Measurements from ENCODE around the gene OBSCN. TPM values are rescaled to one million over a fixed set of nuclear protein-coding genes. Genes with fewer than 3 reads are reported as not detected.

Gene OBSCN
- total and polyA plus RNA-seq, 2 donors: 10.1 to 75.9 TPM

DNA sequence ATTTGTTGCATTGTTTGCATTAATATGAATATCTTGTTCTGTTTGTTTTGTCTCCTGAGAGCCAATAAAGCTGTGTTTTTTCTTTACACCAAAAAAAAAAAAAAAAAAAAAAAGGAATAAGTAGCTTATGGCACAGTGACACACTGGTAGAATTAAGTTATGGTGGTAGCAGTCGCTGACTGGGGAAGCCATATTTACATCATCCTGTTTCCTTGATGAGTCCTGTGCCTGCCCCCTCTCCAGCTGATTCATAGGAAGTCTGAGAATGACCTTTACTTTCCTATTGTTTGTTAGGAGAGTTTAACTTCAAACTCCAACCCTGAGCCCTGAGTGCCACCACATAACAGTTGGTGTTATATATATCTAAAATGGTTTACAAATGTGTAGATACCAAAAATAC, 62.2 kb downstream of the OBSCN start:
- Histone ChIP-seq H3K27ac (ENCODE audit: low read depth in 1 of 2, low read length in 1 of 2) (no peak overlapping the region), H3K4me1 (ENCODE audit: control insufficient read depth in 2 of 2, insufficient read depth in 2 of 2, low read length in 2 of 2) (peaks cover 0 to 1% of the 10 kb centered on the region in 2 donors), H3K9me3 (ENCODE audit: control insufficient read depth in 2 of 2, insufficient read depth in 1 of 2, low read length in 1 of 2) (no peaks in the 10 kb centered on the region), H3K27me3 (ENCODE audit: control insufficient read depth in 2 of 2, insufficient read depth in 1 of 2, low read length in 1 of 2) (peaks cover 0 to 5% of the 10 kb centered on the region in 2 donors), H3K4me3 (ENCODE audit: low read length in 2 of 2) (no peak overlapping the region), H3K36me3 (ENCODE audit: control insufficient read depth in 2 of 2, insufficient read depth in 2 of 2, low read length in 1 of 2) (peaks cover 3 to 14% of the 10 kb centered on the region in 2 donors)
- 95% methylated on average over 1 of the region's 1 CpG for WGBS
- DNase-seq (ENCODE audit: low read depth in 6 of 9, low spot score in 9 of 9): no peak

GRCh38 chr1:228271701-228272251, 63.9 kb downstream of the OBSCN start:
- H3K4me3 ChIP-seq (ENCODE audit: low read length in 2 of 2): no peak overlapping the region
- H3K27ac ChIP-seq (ENCODE audit: low read depth in 1 of 2, low read length in 1 of 2): no peak overlapping the region
- peaks cover 8 to 9% of the 10 kb centered on the region in 2 donors for H3K4me1 ChIP-seq (ENCODE audit: control insufficient read depth in 2 of 2, insufficient read depth in 2 of 2, low read length in 2 of 2)
- 98% methylated on average over 19 of the region's 19 CpGs for WGBS
- peaks cover 0 to 12% of the 10 kb centered on the region in 2 donors for H3K27me3 ChIP-seq (ENCODE audit: control insufficient read depth in 2 of 2, insufficient read depth in 1 of 2, low read length in 1 of 2)
- H3K9me3 ChIP-seq (ENCODE audit: control insufficient read depth in 2 of 2, insufficient read depth in 1 of 2, low read length in 1 of 2): peaks cover 0 to 5% of the 10 kb centered on the region in 2 donors
- H3K36me3 ChIP-seq (ENCODE audit: control insufficient read depth in 2 of 2, insufficient read depth in 2 of 2, low read length in 1 of 2): peaks cover 3 to 15% of the 10 kb centered on the region in 2 donors
- DNase-seq (ENCODE audit: low read depth in 6 of 9, low spot score in 9 of 9): no peak

DNA sequence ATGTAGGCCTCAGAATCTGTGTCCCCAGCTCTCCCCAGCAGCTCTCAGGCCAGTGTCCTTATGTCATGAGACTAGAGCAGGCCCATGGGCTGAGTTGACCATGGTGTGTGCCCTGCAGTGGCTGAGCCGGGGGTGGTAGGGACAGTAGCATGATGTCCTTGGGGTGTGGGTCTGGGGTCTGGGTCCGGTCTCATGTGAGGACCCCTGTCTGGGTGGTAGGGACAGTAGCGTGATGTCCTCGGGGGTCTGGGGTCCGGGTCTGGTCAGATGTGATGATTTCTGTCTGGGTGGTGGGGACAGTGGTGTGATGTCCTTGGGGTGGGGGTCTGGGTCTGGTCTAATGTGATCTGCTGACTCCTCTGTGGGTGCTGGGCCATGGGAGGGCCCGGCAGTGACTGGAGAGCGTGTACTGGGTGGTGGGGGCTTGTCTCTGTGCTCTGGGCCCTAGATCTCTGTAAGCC, 64.5 kb downstream of the OBSCN start:
- peaks cover 3 to 20% of the 10 kb centered on the region in 2 donors for H3K36me3 ChIP-seq (ENCODE audit: control insufficient read depth in 2 of 2, insufficient read depth in 2 of 2, low read length in 1 of 2)

GRCh38 chr1:228272831-228273571, 65.2 kb downstream of the OBSCN start:
- no peak for DNase-seq (ENCODE audit: low read depth in 6 of 9, low spot score in 9 of 9)
- H3K27me3 ChIP-seq (ENCODE audit: control insufficient read depth in 2 of 2, insufficient read depth in 1 of 2, low read length in 1 of 2): peaks cover 0 to 12% of the 10 kb centered on the region in 2 donors
- peaks cover 8 to 9% of the 10 kb centered on the region in 2 donors for H3K4me1 ChIP-seq (ENCODE audit: control insufficient read depth in 2 of 2, insufficient read depth in 2 of 2, low read length in 2 of 2)
- WGBS: 98% methylated on average over 22 of the region's 22 CpGs
- no peak overlapping the region for H3K4me3 ChIP-seq (ENCODE audit: low read length in 2 of 2)
- H3K36me3 ChIP-seq (ENCODE audit: control insufficient read depth in 2 of 2, insufficient read depth in 2 of 2, low read length in 1 of 2): peaks cover 3 to 25% of the 10 kb centered on the region in 2 donors
- peaks cover 0 to 5% of the 10 kb centered on the region in 2 donors for H3K9me3 ChIP-seq (ENCODE audit: control insufficient read depth in 2 of 2, insufficient read depth in 1 of 2, low read length in 1 of 2)
- no peak overlapping the region for H3K27ac ChIP-seq (ENCODE audit: low read depth in 1 of 2, low read length in 1 of 2)

More for the DNA sequence above, 64.5 kb downstream of the OBSCN start:
- H3K27ac ChIP-seq (ENCODE audit: low read depth in 1 of 2, low read length in 1 of 2): no peak overlapping the region
- WGBS: 99% methylated on average over 7 of the region's 7 CpGs
- no peak overlapping the region for H3K4me3 ChIP-seq (ENCODE audit: low read length in 2 of 2)
- H3K9me3 ChIP-seq (ENCODE audit: control insufficient read depth in 2 of 2, insufficient read depth in 1 of 2, low read length in 1 of 2): peaks cover 0 to 5% of the 10 kb centered on the region in 2 donors
- H3K27me3 ChIP-seq (ENCODE audit: control insufficient read depth in 2 of 2, insufficient read depth in 1 of 2, low read length in 1 of 2): peaks cover 0 to 12% of the 10 kb centered on the region in 2 donors
- DNase-seq (ENCODE audit: low read depth in 6 of 9, low spot score in 9 of 9): no peak
- H3K4me1 ChIP-seq (ENCODE audit: control insufficient read depth in 2 of 2, insufficient read depth in 2 of 2, low read length in 2 of 2): peaks cover 8 to 9% of the 10 kb centered on the region in 2 donors

DNA sequence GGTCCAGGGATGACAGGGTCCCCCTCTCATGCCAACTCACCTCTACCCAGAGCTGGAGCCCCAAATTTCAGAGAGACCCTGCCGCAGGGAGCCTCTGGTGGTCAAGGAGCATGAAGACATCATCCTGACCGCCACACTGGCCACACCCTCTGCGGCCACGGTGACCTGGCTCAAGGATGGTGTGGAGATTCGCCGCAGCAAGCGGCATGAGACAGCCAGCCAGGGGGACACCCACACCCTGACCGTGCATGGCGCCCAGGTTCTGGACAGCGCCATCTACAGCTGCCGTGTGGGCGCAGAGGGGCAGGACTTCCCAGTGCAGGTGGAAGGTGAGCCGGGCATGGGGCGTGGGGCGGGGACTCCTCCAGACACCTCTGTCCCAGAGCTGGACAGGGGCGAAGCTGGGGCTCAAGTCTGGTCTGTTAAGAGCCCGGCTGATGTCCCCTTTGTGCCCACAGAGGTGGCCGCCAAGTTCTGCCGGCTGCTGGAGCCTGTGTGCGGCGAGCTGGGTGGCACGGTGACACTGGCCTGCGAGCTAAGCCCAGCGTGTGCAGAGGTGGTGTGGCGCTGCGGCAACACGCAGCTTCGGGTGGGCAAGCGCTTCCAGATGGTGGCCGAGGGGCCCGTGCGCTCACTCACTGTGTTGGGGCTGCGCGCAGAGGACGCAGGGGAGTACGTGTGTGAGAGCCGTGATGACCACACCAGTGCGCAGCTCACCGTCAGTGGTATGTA, 66.0 kb downstream of the OBSCN start:
- no peak for DNase-seq (ENCODE audit: low read depth in 6 of 9, low spot score in 9 of 9)
- 97% methylated on average over 39 of the region's 39 CpGs for WGBS
- Histone ChIP-seq H3K4me3 (ENCODE audit: low read length in 2 of 2) (no peak overlapping the region), H3K9me3 (ENCODE audit: control insufficient read depth in 2 of 2, insufficient read depth in 1 of 2, low read length in 1 of 2) (peaks cover 0 to 5% of the 10 kb centered on the region in 2 donors), H3K27me3 (ENCODE audit: control insufficient read depth in 2 of 2, insufficient read depth in 1 of 2, low read length in 1 of 2) (peaks cover 0 to 12% of the 10 kb centered on the region in 2 donors), H3K4me1 (ENCODE audit: control insufficient read depth in 2 of 2, insufficient read depth in 2 of 2, low read length in 2 of 2) (peaks cover 8 to 9% of the 10 kb centered on the region in 2 donors), H3K27ac (ENCODE audit: low read depth in 1 of 2, low read length in 1 of 2) (no peak overlapping the region), H3K36me3 (ENCODE audit: control insufficient read depth in 2 of 2, insufficient read depth in 2 of 2, low read length in 1 of 2) (peaks cover 5 to 31% of the 10 kb centered on the region in 2 donors)

GRCh38 chr1:228274452-228275178, 66.8 kb downstream of the OBSCN start:
- no peak for DNase-seq (ENCODE audit: low read depth in 6 of 9, low spot score in 9 of 9)
- Histone ChIP-seq H3K27me3 (ENCODE audit: control insufficient read depth in 2 of 2, insufficient read depth in 1 of 2, low read length in 1 of 2) (peaks cover 0 to 12% of the 10 kb centered on the region in 2 donors), H3K9me3 (ENCODE audit: control insufficient read depth in 2 of 2, insufficient read depth in 1 of 2, low read length in 1 of 2) (peaks cover 0 to 5% of the 10 kb centered on the region in 2 donors), H3K27ac (ENCODE audit: low read depth in 1 of 2, low read length in 1 of 2) (no peak overlapping the region), H3K4me3 (ENCODE audit: low read length in 2 of 2) (peak overlapping the region in 1 of 2 donors; percentile 61), H3K36me3 (ENCODE audit: control insufficient read depth in 2 of 2, insufficient read depth in 2 of 2, low read length in 1 of 2) (peaks cover 5 to 37% of the 10 kb centered on the region in 2 donors), H3K4me1 (ENCODE audit: control insufficient read depth in 2 of 2, insufficient read depth in 2 of 2, low read length in 2 of 2) (peaks cover 8 to 9% of the 10 kb centered on the region in 2 donors)
- 95% methylated on average over 25 of the region's 25 CpGs for WGBS

DNA sequence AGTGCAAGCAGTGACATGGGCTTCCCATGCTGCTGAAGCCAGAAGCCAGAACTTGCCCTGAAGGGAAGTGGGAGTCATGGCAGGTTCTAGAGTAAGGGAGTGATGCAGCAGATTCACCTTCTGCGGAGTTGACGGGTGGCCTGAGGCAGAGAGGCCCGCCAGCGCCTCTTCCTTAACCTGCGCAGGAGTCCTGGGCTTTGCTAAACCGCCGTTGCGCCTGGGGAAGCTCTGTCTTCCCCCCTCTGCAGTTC, 67.3 kb downstream of the OBSCN start:
- Histone ChIP-seq H3K4me1 (ENCODE audit: control insufficient read depth in 2 of 2, insufficient read depth in 2 of 2, low read length in 2 of 2) (peaks cover 8 to 9% of the 10 kb centered on the region in 2 donors), H3K4me3 (ENCODE audit: low read length in 2 of 2) (peak overlapping the region; percentile 51 to 61), H3K27me3 (ENCODE audit: control insufficient read depth in 2 of 2, insufficient read depth in 1 of 2, low read length in 1 of 2) (peaks cover 0 to 12% of the 10 kb centered on the region in 2 donors), H3K9me3 (ENCODE audit: control insufficient read depth in 2 of 2, insufficient read depth in 1 of 2, low read length in 1 of 2) (peaks cover 0 to 5% of the 10 kb centered on the region in 2 donors), H3K36me3 (ENCODE audit: control insufficient read depth in 2 of 2, insufficient read depth in 2 of 2, low read length in 1 of 2) (peaks cover 5 to 42% of the 10 kb centered on the region in 2 donors), H3K27ac (ENCODE audit: low read depth in 1 of 2, low read length in 1 of 2) (peak overlapping the region in 1 of 2 donors; percentile 20)
- peak in 1 of 9 donors; percentile 12 for DNase-seq (ENCODE audit: low read depth in 6 of 9, low spot score in 9 of 9)
- 36% methylated on average over 8 of the region's 8 CpGs for WGBS

- WGBS: 1% methylated on average over 63 of the region's 63 CpGs
Observed at GRCh38 chr1:228275430-228276173, 67.8 kb downstream of the OBSCN start.

More at GRCh38 chr1:228275430-228276173, 67.8 kb downstream of the OBSCN start:
- H3K27me3 ChIP-seq (ENCODE audit: control insufficient read depth in 2 of 2, insufficient read depth in 1 of 2, low read length in 1 of 2): peaks cover 0 to 12% of the 10 kb centered on the region in 2 donors
- peak; percentile 85 to 96 (median 91) for DNase-seq (ENCODE audit: low read depth in 6 of 9, low spot score in 9 of 9)
- H3K9me3 ChIP-seq (ENCODE audit: control insufficient read depth in 2 of 2, insufficient read depth in 1 of 2, low read length in 1 of 2): peaks cover 0 to 5% of the 10 kb centered on the region in 2 donors
- H3K4me3 ChIP-seq (ENCODE audit: low read length in 2 of 2): peak overlapping the region; percentile 51 to 61
- peak overlapping the region in 1 of 2 donors; percentile 53 for H3K27ac ChIP-seq (ENCODE audit: low read depth in 1 of 2, low read length in 1 of 2)
- peaks cover 9 to 47% of the 10 kb centered on the region in 2 donors for H3K36me3 ChIP-seq (ENCODE audit: control insufficient read depth in 2 of 2, insufficient read depth in 2 of 2, low read length in 1 of 2)
- peaks cover 8 to 9% of the 10 kb centered on the region in 2 donors for H3K4me1 ChIP-seq (ENCODE audit: control insufficient read depth in 2 of 2, insufficient read depth in 2 of 2, low read length in 2 of 2)
